Activated CD4-positive, CD25-positive, alpha-beta regulatory T cell treated with anti-CD3 and anti-CD28 coated beads, Interleukin-2, amount 50 U/mL, for 24 hours (primary cell): Measurements from ENCODE around the gene BUD31.
"Not testable (repeated sequence)": the region's sequence is repeated elsewhere in the genome, so short reads cannot be mapped to it uniquely, and the experiment has no call there.

Experiments used
- ATAC-seq, 2 donors: fragments of 150-1000 bp; cut with Tn5 transposase; one replicate each; pipeline ENCODE4 v1.10.0; 2021; ENCODE audit warnings: mild to moderate bottlenecking in 1 of 2, moderate library complexity in 1 of 2

BUD31 gene

GRCh38 chr7:99399597-99399996 is 9.2 kb upstream of the BUD31 start:
- no peak for ATAC-seq

GRCh38 chr7:99402854-99403253 is 5.9 kb upstream of the BUD31 start:
- no peak for ATAC-seq

DNA sequence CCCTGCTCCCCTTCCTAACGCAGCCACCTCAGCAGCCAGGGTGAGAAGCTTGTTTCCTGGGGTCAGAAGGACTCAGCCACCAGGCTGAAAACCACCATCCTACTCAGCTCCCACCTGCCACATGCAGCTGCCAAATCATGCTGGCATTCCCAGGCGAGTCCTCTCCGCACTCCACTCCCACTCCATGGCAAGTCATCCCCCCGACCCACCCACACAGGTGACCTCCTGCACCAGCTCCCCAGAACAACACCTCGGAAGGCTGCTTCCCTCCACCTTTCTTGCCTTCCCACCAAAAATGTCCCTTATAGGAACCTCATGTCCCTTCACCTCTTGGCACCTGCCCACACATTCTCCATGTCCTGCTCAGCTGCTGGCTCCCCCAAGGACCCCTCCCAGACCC is 5.0 kb upstream of the BUD31 start:
- ATAC-seq, result no peak

GRCh38 chr7:99404235-99404976 is 4.4 kb upstream of the BUD31 start:
- no peak for ATAC-seq

- no peak for ATAC-seq
Observed at GRCh38 chr7:99404977-99405320, 3.8 kb upstream of the BUD31 start.

DNA sequence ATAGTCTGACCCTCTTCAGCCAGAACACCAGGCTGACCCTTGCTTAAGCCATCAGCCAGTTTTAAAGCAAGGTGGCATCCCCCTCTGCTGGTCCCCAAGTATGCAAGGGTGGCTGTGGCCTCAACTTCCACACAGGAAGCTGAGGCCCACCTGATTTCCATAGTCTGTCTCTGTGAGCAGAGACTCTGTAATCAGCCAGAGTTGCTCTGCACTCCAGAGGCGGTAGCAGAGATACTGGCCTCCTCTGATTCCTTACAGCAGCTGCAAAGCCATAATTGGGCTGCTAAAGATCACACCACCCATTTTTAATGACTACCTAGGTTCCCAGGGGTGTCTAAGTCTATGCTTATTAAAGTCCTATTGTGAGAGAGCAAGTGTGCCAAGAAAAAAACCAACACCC is 2.2 kb upstream of the BUD31 start:
- no peak for ATAC-seq

GRCh38 chr7:99407872-99408378 is 844 bp upstream of the BUD31 start:
- ATAC-seq, result peak; percentile 14 to 19

- peak; percentile 2 to 5 for ATAC-seq
Observed at GRCh38 chr7:99409192-99409572, 413 bp downstream of the BUD31 start.

DNA sequence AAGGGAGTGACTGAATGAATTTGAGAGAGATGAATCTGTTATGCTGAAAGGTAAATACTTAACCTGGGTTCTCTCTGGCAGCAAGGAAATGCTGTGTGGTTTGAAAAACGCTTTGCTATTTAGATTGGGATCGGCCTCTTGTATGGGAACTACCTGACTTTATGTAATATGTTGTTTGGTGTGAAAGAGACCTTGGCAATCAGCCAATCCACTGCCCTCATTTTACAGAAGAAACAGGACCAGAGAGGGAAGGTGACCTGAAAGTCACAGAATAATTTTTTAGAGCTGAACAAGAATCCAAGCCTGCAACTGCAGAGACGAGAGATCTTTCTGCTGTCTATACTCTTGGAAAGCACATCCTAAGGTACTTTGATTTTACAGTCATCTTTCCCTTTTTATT is 1.0 kb downstream of the BUD31 start:
- ATAC-seq, result no peak

- no peak for ATAC-seq
Observed at GRCh38 chr7:99410635-99411034, 1.9 kb downstream of the BUD31 start.

DNA sequence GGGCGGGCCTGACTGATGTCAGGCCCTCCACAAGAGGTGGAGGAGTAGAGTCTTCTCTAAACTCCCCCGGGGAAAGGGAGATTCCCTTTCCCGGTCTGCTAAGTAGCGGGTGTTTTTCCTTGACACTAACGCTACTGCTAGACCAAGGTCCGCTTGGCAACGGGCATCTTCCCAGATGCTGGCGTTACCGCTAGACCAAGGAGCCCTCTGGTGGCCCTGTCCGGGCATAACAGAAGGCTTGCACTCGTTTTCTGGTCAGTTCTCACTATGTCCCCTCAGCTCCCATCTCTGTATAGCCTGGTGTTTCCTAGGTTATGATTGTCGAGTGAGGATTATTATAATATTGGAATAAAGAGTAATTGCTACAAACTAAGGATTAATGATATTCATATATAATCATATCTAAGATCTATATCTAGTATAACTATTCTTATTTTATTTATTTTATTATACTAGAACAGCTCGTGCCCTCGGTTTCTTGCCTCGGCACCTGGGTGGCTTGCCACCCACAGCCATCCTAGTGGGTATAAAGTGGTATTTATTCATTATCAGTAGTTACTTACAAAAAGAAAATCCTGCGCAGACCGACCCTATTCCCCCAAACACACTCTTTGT is 6.9 kb downstream of the BUD31 start:
- not testable (repeated sequence) for ATAC-seq

DNA sequence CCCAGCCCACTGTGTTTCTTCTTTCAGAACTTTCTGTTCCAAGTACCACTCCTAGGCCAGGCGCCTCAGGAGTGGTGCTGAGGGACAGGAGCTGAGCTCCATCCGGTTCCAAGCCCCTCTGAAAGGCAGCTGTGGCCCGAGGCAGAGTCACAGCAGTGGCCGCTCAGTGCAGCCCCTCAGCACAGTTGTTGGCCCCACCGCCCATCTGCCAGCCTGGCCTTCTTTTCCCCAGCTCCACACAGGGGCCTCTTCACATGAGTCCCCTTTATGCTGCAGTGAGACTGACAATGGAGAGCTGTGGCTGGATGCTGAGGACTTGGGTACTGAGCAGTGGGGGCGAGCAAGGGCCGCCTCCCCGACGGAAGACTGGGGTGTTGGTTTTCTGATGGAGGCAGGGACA is 9.5 kb downstream of the BUD31 start:
- no peak for ATAC-seq

GRCh38 chr7:99419323-99420021 is 10.7 kb downstream of the BUD31 start:
- ATAC-seq, result no peak

- ATAC-seq, result no peak
Observed at GRCh38 chr7:99420213-99420612, 11.4 kb downstream of the BUD31 start.

DNA sequence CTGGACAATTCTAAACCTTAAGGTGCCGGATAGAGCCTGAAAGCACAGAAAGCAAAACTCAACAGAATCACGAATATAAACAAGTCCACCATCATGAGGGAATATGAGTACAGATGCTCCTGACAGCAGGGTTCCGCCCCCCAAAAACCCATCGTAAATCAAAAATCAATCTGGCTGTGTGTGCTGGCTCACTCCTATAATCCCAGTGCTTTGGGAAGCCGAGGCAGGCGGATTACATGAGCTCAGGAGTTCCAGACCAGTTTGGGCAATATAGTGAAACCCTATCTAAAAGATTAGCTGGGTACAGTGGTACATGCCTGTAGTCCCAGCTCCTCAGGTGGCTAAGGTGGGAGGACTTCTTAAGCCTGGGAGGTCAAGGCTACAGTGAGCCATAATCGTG is 12.2 kb downstream of the BUD31 start:
- ATAC-seq, result no peak

DNA sequence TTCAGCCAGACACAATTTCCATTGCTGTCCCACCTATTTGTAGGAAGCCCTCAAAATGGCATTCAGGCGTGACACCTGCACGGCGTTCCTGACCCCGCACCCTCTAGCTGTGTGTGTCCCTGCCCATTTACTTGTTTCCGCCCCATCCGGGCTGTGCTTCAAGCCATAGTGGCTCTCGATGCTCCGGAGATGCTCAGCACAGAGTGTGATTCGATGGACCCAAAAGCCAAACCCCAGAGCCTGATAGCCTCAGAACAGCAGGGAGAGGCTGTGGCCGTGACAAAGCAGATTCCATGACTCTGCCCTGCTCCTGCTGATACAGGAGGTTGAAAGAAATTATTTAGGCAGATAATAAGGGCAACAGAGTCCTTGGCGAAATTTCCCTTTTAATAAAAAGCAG is 13.4 kb downstream of the BUD31 start:
- ATAC-seq, result no peak

DNA sequence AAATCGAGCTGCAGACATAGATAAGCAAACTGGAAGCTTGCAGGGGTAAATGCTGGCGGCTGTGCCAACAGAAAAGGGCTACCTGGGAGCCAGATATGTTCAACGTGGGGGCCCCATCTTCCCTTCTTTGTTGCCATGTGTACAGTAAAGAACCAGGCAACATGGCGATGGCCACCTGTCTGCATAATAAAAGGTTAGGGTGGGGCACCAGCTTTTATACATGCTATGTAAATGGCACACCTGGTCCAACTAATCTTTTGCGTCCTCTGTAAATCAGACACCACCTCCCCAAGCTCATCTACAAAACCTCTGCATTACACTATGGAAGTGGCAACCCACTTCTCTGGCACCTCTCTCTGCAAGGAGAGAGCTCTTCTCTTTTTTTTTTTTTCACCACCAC is 13.9 kb downstream of the BUD31 start:
- no peak for ATAC-seq

- no peak for ATAC-seq
Observed at GRCh38 chr7:99424932-99425730, 16.4 kb downstream of the BUD31 start.

DNA sequence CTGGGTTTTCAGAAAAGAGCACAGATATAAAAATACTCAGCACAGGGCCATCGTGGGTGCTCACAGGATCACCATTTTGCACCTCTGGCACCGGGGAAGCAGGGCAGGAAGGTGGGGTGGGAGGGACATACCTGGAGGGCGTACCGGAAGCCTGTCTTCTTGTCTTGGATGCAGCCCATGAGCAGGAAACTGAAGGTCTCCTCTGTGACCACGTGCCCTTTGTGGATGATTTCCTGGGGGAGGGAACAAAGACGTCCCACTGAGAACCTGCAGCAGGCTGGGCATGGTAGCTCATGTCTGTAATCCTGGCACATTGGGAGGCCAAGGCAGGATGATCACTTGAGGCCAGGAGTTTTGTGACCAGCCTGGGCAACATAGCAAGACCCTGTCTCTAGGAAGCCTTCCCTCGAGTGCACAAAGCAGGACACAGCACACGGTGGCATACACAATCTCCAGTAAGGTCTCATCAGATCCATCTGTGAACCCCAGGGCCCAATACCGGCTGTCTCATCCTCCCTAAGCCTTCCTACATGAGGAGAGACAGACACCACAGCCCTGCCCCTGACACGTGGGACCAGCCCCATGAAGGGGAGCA is 20.3 kb downstream of the BUD31 start:
- no peak for ATAC-seq

- no peak for ATAC-seq
Observed at GRCh38 chr7:99429756-99430155, 21.0 kb downstream of the BUD31 start.

GRCh38 chr7:99431756-99432540 is 23.2 kb downstream of the BUD31 start:
- not testable (repeated sequence) for ATAC-seq

- ATAC-seq, result no peak
Observed at GRCh38 chr7:99433158-99433557, 24.4 kb downstream of the BUD31 start.
